NB4 (cell line): ENCODE data around the gene XYLT1.

Source experiments
- DNase-seq: peaks from one replicate; pipeline ENCODE4 v3.0.0; 2010; ENCODE audit warnings: low read depth
- H3K4me3 ChIP-seq: one replicate; pipeline ENCODE4 v1.5.1; 2011; ENCODE audit warnings: mild to moderate bottlenecking, low read depth, low read length, moderate library complexity
- MYC ChIP-seq: IDR thresholded peaks from 2 replicates; pipeline ENCODE4 v1.6.1; 2011; ENCODE audit warnings: low read depth, low read length
- POLR2A ChIP-seq: IDR thresholded peaks from 2 replicates; pipeline ENCODE4 v1.6.1; 2011; ENCODE audit warnings: mild to moderate bottlenecking; ENCODE audit not compliant: insufficient read length; ENCODE audit errors: extremely low read depth
- TF ChIP-seq, protein P1 (sequence below): IDR thresholded peaks from 2 replicates; pipeline ENCODE4 v1.6.1; 2011; ENCODE audit warnings: low read depth, low read length
- TF ChIP-seq, protein P2 (sequence below): IDR thresholded peaks from one replicate; pipeline ENCODE4 v1.5.1; 2012; ENCODE audit warnings: low read depth, low read length

Gene XYLT1

DNA sequence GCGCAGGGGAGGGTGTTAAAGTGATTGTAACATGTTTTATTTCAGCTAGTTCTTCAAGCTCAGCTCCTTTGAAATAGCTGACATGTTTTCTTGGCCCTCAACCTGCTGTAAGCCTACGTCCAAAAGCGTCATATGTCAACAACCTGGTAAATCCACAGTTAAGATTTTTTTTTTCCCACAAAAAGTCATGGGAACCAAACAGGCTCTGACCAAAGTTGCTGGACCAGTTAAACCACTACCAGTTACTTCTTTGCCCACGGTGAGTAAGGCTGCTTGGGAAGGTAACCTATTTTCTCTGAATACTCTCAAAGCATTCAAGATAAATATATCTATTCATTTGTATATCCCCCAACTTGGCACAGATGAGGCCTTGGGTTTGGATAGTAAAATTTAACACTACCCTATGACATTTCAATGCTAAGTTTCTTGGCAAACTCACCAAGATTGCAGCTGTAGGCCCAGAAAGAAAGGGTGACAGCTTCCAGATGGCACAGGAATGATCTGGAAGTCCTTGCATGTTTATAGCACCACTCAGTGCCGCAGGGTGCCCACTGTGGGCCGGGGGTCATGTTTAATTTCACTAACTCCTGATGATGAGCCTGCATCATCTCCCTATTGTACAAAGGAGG lies 166.2 kb downstream of the XYLT1 start:
- TF ChIP-seq MYC (no peak), POLR2A (no peak)
- TF ChIP-seq, protein P1, sequence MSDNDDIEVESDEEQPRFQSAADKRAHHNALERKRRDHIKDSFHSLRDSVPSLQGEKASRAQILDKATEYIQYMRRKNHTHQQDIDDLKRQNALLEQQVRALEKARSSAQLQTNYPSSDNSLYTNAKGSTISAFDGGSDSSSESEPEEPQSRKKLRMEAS, result no peak
- TF ChIP-seq, protein P2, sequence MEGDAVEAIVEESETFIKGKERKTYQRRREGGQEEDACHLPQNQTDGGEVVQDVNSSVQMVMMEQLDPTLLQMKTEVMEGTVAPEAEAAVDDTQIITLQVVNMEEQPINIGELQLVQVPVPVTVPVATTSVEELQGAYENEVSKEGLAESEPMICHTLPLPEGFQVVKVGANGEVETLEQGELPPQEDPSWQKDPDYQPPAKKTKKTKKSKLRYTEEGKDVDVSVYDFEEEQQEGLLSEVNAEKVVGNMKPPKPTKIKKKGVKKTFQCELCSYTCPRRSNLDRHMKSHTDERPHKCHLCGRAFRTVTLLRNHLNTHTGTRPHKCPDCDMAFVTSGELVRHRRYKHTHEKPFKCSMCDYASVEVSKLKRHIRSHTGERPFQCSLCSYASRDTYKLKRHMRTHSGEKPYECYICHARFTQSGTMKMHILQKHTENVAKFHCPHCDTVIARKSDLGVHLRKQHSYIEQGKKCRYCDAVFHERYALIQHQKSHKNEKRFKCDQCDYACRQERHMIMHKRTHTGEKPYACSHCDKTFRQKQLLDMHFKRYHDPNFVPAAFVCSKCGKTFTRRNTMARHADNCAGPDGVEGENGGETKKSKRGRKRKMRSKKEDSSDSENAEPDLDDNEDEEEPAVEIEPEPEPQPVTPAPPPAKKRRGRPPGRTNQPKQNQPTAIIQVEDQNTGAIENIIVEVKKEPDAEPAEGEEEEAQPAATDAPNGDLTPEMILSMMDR, result no peak
- DNase-seq, result no peak
- no peak overlapping the region for H3K4me3 ChIP-seq

DNA sequence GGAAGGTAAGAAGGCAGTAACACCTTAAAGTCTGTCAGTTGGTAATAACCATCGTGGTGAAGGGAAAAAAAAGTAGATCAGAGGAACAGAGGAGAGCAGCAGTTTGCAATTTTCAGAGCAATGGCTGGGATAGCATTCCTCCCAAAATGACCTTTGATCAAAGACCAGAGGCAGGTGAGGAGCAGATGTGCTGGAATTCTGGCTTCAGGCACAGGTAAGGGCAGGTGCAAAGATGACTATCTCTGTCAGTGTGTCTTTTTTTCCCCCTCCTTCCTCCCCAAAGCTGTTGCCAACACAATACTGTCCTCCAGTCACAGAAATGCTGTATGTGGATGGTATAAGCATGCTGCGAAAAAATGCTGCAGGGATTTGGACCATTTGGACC lies 166.7 kb downstream of the XYLT1 start:
- TF ChIP-seq, protein P2, result no peak
- TF ChIP-seq MYC (no peak), POLR2A (no peak)
- TF ChIP-seq, protein P1, result no peak
- no peak overlapping the region for H3K4me3 ChIP-seq
- no peak for DNase-seq

DNA sequence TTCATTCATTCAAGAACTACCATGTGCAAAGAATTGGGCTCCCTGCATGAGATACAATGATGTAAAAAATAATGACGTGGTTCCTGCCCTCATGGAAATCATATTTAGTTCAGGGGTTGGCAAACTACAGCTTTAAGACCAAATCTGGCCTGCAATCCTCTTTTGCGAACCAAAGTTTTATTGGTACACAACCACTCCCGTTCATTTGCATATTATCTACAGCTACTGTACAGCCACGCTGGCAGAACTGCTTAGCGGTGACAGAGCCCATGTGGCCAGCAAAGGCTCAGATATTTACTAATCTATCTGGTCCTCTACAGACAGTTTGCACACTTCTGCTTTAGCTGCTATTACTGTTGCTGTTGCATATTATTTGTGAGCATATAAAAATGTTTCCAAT lies 167.7 kb downstream of the XYLT1 start:
- no peak for TF ChIP-seq POLR2A
- peak; percentile 32; the same call in 1 of the 2 replicates for TF ChIP-seq MYC
- TF ChIP-seq, protein P2, result no peak
- TF ChIP-seq, protein P1, result peak; percentile 77
- peak; percentile 75 for DNase-seq
- H3K4me3 ChIP-seq, result peak overlapping the region; percentile 35

DNA sequence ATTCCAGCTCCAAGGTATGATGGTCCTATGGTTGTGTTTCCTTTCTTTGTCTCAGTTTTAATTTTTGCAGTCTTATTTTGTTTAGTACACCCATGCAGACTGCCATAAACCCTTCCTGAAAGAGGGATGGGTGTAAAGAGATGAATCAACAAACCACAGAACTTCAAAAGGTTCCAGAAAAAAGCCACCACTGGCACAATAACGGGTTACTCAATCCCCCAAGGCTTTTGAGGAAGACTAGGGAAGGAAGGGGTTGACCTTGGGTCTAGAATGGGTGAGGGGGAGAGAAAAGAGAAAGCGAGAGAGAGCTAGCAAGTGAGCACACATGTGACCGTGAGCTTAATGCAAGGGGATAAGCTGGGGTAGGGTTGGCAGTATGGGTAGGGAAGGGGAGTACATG lies 168.1 kb downstream of the XYLT1 start:
- H3K4me3 ChIP-seq, result peak overlapping the region; percentile 35
- DNase-seq, result peak; percentile 94
- TF ChIP-seq, protein P1, result no peak
- TF ChIP-seq, protein P2, result no peak
- TF ChIP-seq MYC, result no peak; the same call in 1 of the 2 replicates

DNA sequence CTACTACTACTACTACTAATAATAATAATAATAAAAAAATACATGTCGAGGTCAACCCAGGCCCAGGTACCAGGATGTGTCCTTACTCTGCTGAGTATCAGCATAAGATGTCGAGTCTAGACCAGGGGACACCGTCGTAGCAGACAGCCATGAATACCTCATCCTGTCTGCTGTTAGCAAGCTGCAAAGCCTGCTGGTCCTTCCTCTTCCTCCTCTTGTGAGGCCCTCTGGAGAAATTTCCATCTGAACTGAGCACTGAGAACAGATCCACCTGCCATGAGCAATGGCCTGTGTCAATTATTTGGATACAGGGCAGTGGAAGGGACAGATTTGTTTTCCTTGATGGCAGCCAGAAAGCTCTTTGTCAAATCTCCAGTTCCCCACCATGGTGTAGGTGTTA lies 168.5 kb downstream of the XYLT1 start:
- H3K4me3 ChIP-seq, result no peak overlapping the region
- peak; percentile 53 for DNase-seq
- TF ChIP-seq, protein P2, result no peak
- no peak for TF ChIP-seq POLR2A
- TF ChIP-seq, protein P1, result no peak
- no peak for TF ChIP-seq MYC
